HepG2 (cell line): ENCODE data around the gene GOLGB1. TPM values are rescaled to one million over a fixed set of nuclear protein-coding genes. Genes with fewer than 3 reads are reported as not detected.
A peak's percentile ranks its signal among the peaks of the same experiment; 100 is the strongest.

Source experiments
- ADNP ChIP-seq: sonication (generic); formaldehyde crosslinking; IDR thresholded peaks from 2 replicates; pipeline ENCODE4 v1.4.0; 2020; ENCODE audit warnings: missing genetic modification reagents
- AGO2 ChIP-seq: fragments of 200-400 bp; formaldehyde crosslinking; optimal IDR thresholded peaks from 2 replicates; pipeline ENCODE3; 2017; ENCODE audit warnings: mild to moderate bottlenecking, low read depth, low read length, moderate library complexity
- GZF1 ChIP-seq: sonication (generic); formaldehyde crosslinking; IDR thresholded peaks from 2 replicates; pipeline ENCODE4 v1.5.1; 2020; ENCODE audit warnings: mild to moderate bottlenecking, missing genetic modification reagents
- PAX8 ChIP-seq: sonication (generic); formaldehyde crosslinking; IDR thresholded peaks from 2 replicates; pipeline ENCODE4 v1.8.0; 2022; ENCODE audit warnings: mild to moderate bottlenecking, missing genetic modification reagents, borderline replicate concordance
- POLR2A ChIP-seq, 2 experiments: IDR thresholded peaks; 2 replicates each; pipeline ENCODE4 v1.6.1; 2011; ENCODE audit warnings: low read depth in 2 of 2, low read length in 2 of 2, mild to moderate bottlenecking in 1 of 2, moderate library complexity in 1 of 2; ENCODE audit not compliant: insufficient read depth in 1 of 2
- SAFB2 ChIP-seq: sonication (generic); formaldehyde crosslinking; IDR thresholded peaks from 2 replicates; pipeline ENCODE4 v1.5.1; 2020; ENCODE audit warnings: missing genetic modification reagents, low read depth, mild to moderate bottlenecking, borderline replicate concordance
- SUZ12 ChIP-seq: fragments of 150-350 bp; IDR thresholded peaks from 2 replicates; pipeline ENCODE4 v1.6.1; 2014; ENCODE audit warnings: low read depth, low read length
- ZBTB21 ChIP-seq: sonication (generic); formaldehyde crosslinking; IDR thresholded peaks from 2 replicates; pipeline ENCODE4 v1.4.0; 2020; ENCODE audit warnings: missing genetic modification reagents
- ZBTB7A ChIP-seq: sonication (generic); formaldehyde crosslinking; IDR thresholded peaks from 2 replicates; pipeline ENCODE4 v1.8.0; 2022; ENCODE audit warnings: mild to moderate bottlenecking, missing genetic modification reagents
- ZFP1 ChIP-seq: IDR thresholded peaks from 2 replicates; pipeline ENCODE4 v1.6.1; 2016
- ZIK1 ChIP-seq: sonication (generic); formaldehyde crosslinking; IDR thresholded peaks from 2 replicates; pipeline ENCODE4 v1.5.0; 2020; ENCODE audit warnings: mild to moderate bottlenecking, low read depth, missing genetic modification reagents, borderline replicate concordance
- ZMAT3 ChIP-seq: sonication (generic); formaldehyde crosslinking; conservative IDR thresholded peaks from 2 replicates; pipeline ENCODE4 v1.7.0; 2021; ENCODE audit warnings: missing genetic modification reagents
- ZNF121 ChIP-seq: sonication (generic); formaldehyde crosslinking; IDR thresholded peaks from 2 replicates; pipeline ENCODE4 v1.5.0; 2020; ENCODE audit warnings: mild to moderate bottlenecking, missing genetic modification reagents
- ZNF124 ChIP-seq: sonication (generic); formaldehyde crosslinking; IDR thresholded peaks from 2 replicates; pipeline ENCODE4 v1.4.0; 2020; ENCODE audit warnings: missing genetic modification reagents
- ZNF232 ChIP-seq: sonication (generic); formaldehyde crosslinking; IDR thresholded peaks from 2 replicates; pipeline ENCODE4 v1.4.0; 2020; ENCODE audit warnings: missing genetic modification reagents, borderline replicate concordance
- ZNF251 ChIP-seq: sonication (generic); formaldehyde crosslinking; IDR thresholded peaks from 2 replicates; pipeline ENCODE4 v1.9.0; 2021; ENCODE audit warnings: mild to moderate bottlenecking, missing genetic modification reagents
- ZNF292 ChIP-seq: sonication (generic); formaldehyde crosslinking; IDR thresholded peaks from 2 replicates; pipeline ENCODE4 v1.8.1; 2022; ENCODE audit warnings: mild to moderate bottlenecking, low read depth, missing genetic modification reagents, borderline replicate concordance
- ZNF350 ChIP-seq: sonication (generic); formaldehyde crosslinking; IDR thresholded peaks from 2 replicates; pipeline ENCODE4 v1.4.0; 2020; ENCODE audit warnings: mild to moderate bottlenecking, low read depth, missing genetic modification reagents, borderline replicate concordance
- ZNF547 ChIP-seq: sonication (generic); formaldehyde crosslinking; IDR thresholded peaks from 2 replicates; pipeline ENCODE4 v1.5.1; 2020; ENCODE audit warnings: mild to moderate bottlenecking, missing genetic modification reagents
- ZNF569 ChIP-seq: sonication (generic); formaldehyde crosslinking; IDR thresholded peaks from 2 replicates; pipeline ENCODE4 v1.5.0; 2020; ENCODE audit warnings: mild to moderate bottlenecking, missing genetic modification reagents, moderate library complexity, borderline replicate concordance
- ZNF678 ChIP-seq: sonication (generic); formaldehyde crosslinking; IDR thresholded peaks from 2 replicates; pipeline ENCODE4 v1.4.0; 2020; ENCODE audit warnings: mild to moderate bottlenecking, missing genetic modification reagents
- ZSCAN9 ChIP-seq: IDR thresholded peaks from 2 replicates; pipeline ENCODE4 v1.6.1; 2016; ENCODE audit warnings: borderline replicate concordance
- polyA plus RNA-seq, 8 experiments: library from polyadenylated mRNA; depleted of rRNA in 3 of 8; stranded (reverse) in 7 of 8; unstranded in 1 of 8; fragments of >200 nt; fragmentation: Illumina TruSeq in 4 of 8; extraction: Trizol in 4 of 8; gene quantifications; 2 replicates each; pipeline versions ENCODE4 v1.2.1 to v1.2.3, GENCODE V29; 2011 to 2016; ENCODE audit warnings: low read depth in 4 of 8, missing spikeins in 1 of 8, mixed read lengths in 1 of 8; ENCODE audit not compliant: insufficient read depth in 1 of 8
- total RNA-seq, 5 experiments: library from RNA; depleted of rRNA; stranded (reverse); fragments of >200 nt; fragmentation: Illumina TruSeq; extraction: Trizol; gene quantifications; 2 replicates each; pipeline ENCODE4 v1.2.3, GENCODE V29; 2016; ENCODE audit warnings: low read depth in 1 of 5
- TF ChIP-seq, protein P1 (sequence below): sonication (generic); formaldehyde crosslinking; conservative IDR thresholded peaks from 2 replicates; pipeline ENCODE4 v1.8.1; 2023; ENCODE audit warnings: missing genetic modification reagents
- TF ChIP-seq, protein P2 (sequence below), 2 experiments: fragments of 450-650 bp in 1 of 2; sonication (generic) in 1 of 2; formaldehyde crosslinking; IDR thresholded peaks; 2 replicates each; pipeline versions ENCODE4 v1.5.0 to v1.8.0; 2020 to 2022; ENCODE audit warnings: mild to moderate bottlenecking in 1 of 2, missing genetic modification reagents in 1 of 2

Gene GOLGB1
- total and polyA plus RNA-seq, 2 of the 13 experiments (the other 11 are each of a cell fraction or from before 2014, with no cell fraction given) = 13.1 to 39.5 TPM

DNA sequence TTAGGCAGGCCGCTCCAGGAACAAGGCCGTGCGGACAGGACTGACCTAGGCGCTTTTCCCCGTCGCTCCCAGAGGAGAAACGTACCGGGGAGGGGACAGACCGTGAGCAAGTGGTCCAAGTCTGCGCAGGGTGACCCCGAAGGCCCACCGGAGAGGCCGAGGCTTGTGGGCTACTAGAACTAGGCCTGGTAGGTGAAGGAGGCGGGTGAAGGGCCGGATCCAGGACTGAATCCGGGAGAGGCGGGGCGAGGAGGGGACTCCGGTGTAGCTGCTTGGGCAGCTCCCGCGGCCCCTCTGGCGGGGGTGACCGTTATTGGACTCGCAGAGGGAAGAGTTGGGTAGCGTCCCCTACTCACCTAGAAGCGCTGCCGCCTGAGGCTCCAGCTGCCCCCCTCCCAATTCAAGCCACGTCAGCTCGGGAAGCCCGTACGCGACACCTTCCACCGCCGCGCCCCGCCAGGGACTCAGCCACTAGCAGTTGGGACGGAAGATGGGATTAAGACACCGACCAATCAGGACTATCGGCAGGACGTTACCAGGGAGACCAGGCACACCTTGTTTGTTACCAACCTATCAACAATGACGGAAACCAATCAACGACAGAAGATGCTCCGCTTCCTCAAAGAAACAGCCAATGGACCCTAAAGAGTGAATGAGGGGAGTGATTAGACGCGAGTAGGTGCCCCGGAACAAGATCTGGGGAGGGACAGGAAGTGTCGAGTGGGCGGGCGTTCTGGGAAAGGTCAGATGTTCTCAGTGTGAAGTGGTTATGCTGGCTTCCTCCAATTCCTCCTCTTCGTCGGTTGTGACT lies at the start of gene GOLGB1 (continued):
- TF ChIP-seq ZNF251 (peak; percentile 89; the same call in 1 of the 2 replicates), ZNF124 (CRISPR knock-in tag) (no peak; the same call in 1 of the 2 replicates), ZNF569 (CRISPR knock-in tag) (no peak), ZMAT3 (CRISPR knock-in tag) (peak; percentile 76), ZBTB7A (CRISPR knock-in tag) (no peak), ZNF292 (CRISPR knock-in tag) (no peak), ADNP (CRISPR knock-in tag) (no peak), ZBTB21 (no peak), PAX8 (CRISPR knock-in tag) (peak; percentile 94; the same call in 1 of the 2 replicates), ZIK1 (CRISPR knock-in tag) (no peak), SUZ12 (no peak), POLR2A (IDR thresholded peaks at IDR 0.05; ENCODE audit: insufficient read depth in 1 of 2, low read depth in 2 of 2, low read length in 2 of 2) (peak; percentile 96 to 99), ZNF678 (CRISPR knock-in tag) (no peak), AGO2 (peak; percentile 69), ZSCAN9 (CRISPR knock-in tag) (no peak), ZNF350 (CRISPR knock-in tag) (peak; percentile 71), SAFB2 (CRISPR knock-in tag) (no peak; the same call in 1 of the 2 replicates), ZNF547 (CRISPR knock-in tag) (no peak), ZNF121 (0 out of 2 replicates have a peak, but pooled peaks have one; percentile 6), ZNF232 (CRISPR knock-in tag) (peak; percentile 82; the same call in 1 of the 2 replicates), ZFP1 (no peak), GZF1 (CRISPR knock-in tag) (0 out of 2 replicates have a peak, but pooled peaks have one; percentile 47)
- TF ChIP-seq, protein P1, sequence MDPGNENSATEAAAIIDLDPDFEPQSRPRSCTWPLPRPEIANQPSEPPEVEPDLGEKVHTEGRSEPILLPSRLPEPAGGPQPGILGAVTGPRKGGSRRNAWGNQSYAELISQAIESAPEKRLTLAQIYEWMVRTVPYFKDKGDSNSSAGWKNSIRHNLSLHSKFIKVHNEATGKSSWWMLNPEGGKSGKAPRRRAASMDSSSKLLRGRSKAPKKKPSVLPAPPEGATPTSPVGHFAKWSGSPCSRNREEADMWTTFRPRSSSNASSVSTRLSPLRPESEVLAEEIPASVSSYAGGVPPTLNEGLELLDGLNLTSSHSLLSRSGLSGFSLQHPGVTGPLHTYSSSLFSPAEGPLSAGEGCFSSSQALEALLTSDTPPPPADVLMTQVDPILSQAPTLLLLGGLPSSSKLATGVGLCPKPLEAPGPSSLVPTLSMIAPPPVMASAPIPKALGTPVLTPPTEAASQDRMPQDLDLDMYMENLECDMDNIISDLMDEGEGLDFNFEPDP (CRISPR knock-in tag) = no peak
- TF ChIP-seq, protein P2, sequence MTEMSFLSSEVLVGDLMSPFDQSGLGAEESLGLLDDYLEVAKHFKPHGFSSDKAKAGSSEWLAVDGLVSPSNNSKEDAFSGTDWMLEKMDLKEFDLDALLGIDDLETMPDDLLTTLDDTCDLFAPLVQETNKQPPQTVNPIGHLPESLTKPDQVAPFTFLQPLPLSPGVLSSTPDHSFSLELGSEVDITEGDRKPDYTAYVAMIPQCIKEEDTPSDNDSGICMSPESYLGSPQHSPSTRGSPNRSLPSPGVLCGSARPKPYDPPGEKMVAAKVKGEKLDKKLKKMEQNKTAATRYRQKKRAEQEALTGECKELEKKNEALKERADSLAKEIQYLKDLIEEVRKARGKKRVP (CRISPR knock-in tag; IDR thresholded peaks at IDR 0.05) = no peak; a peak in 1 of 4 replicates
